Heart left ventricle (tissue), 16 donors: ENCODE results near the gene GPR173. TPM values are rescaled to one million over a fixed set of nuclear protein-coding genes. Genes with fewer than 3 reads are reported as not detected.

Experiments used
- ATAC-seq, 4 donors: fragments of 200-7000 bp; cut with Tn5 transposase; one replicate each; pipeline ENCODE4 v1.9.1; 2020 to 2022; ENCODE audit warnings: moderate library complexity in 4 of 4, mild to moderate bottlenecking in 3 of 4, moderate number of reproducible peaks in 1 of 4
- DNase-seq, 5 donors: peaks; one replicate each; pipeline ENCODE4 v3.0.0-alpha.2; 2020
- H3K27ac ChIP-seq, 12 donors: fragments of 200-600 bp; sonication (generic) in 4 of 12; one replicate each; pipeline versions ENCODE4 v1.5.0 to v1.8.0; 2016 to 2022; ENCODE audit warnings: mild to moderate bottlenecking in 2 of 12
- H3K27me3 ChIP-seq, 9 donors: fragments of 200-600 bp; sonication (generic) in 2 of 9; one replicate each; pipeline versions ENCODE4 v1.5.1 to v1.8.0; 2016 to 2022; ENCODE audit warnings: mild to moderate bottlenecking in 3 of 9
- H3K36me3 ChIP-seq, 9 donors: fragments of 200-600 bp; sonication (generic) in 2 of 9; one replicate each; pipeline versions ENCODE4 v1.5.0 to v1.8.0; 2018 to 2022; ENCODE audit warnings: mild to moderate bottlenecking in 2 of 9
- H3K4me1 ChIP-seq, 12 donors: fragments of 200-600 bp; sonication (generic) in 4 of 12; one replicate each; pipeline versions ENCODE4 v1.5.0 to v1.8.0; 2016 to 2022; ENCODE audit warnings: mild to moderate bottlenecking in 3 of 12
- H3K4me3 ChIP-seq, 12 donors: fragments of 200-600 bp; sonication (generic) in 4 of 12; one replicate each; pipeline versions ENCODE4 v1.5.0 to v1.8.0; 2017 to 2022; ENCODE audit warnings: mild to moderate bottlenecking in 9 of 12, moderate library complexity in 4 of 12
- H3K9me3 ChIP-seq, 12 donors: fragments of 200-600 bp; sonication (generic) in 4 of 12; one replicate each; pipeline versions ENCODE4 v1.5.0 to v1.8.0; 2016 to 2022; ENCODE audit warnings: mild to moderate bottlenecking in 1 of 12
- POLR2A ChIP-seq, 2 donors: fragments of 450-650 bp; IDR thresholded peaks; one replicate each; pipeline ENCODE4 v1.6.1; 2017; ENCODE audit warnings: antibody characterized with exemption in 2 of 2, mild to moderate bottlenecking in 2 of 2, moderate library complexity in 2 of 2
- WGBS, 4 donors: extraction: QIAGEN DNeasy Blood & Tissue Kit in 2 of 4; methylation state at CpG; one replicate each; pipeline versions ENCODE4 v1.1.5 to v1.1.7; 2013 to 2018; 5-methylcytosine and 5-hydroxymethylcytosine counted together
- intact Hi-C, 10 donors: fragments of 100-400 bp; cut with DNase I; formaldehyde crosslinking; loops; one replicate each; pipeline versions ENCODE4 v1.11.1 to v1.14.2; 2022
- polyA plus RNA-seq, 2 donors: library from polyadenylated mRNA; stranded (reverse); fragments of 200-250 nt; gene quantifications; one replicate each; pipeline ENCODE4 v1.2.3, GENCODE V29; 2013
- total RNA-seq, 9 donors: library from RNA; depleted of rRNA in 2 of 9; stranded (reverse); fragments of >200 nt in 2 of 9; fragmentation: NEBNext Ultra II Directional in 3 of 9; extraction: Animal tissue kit (Norgen Biotek cat#: 25700) in 3 of 9; gene quantifications; one replicate each; pipeline versions ENCODE4 v1.1.0 to v1.2.4, GENCODE V29; 2016 to 2023
- TF ChIP-seq, protein P1 (sequence below), 12 donors: fragments of 200-600 bp; sonication (generic) in 4 of 12; IDR thresholded peaks; one replicate each; pipeline versions ENCODE4 v1.5.0 to v1.8.0; 2018 to 2022; ENCODE audit warnings: antibody characterized with exemption in 12 of 12, mild to moderate bottlenecking in 5 of 12
- donor health status: ischemic (EF 13 %, LVEDD 7.1; RV severe dilation, severe dysfunction).
- donor health status: healthy with polysubstance abuse.
- donor health status: DM: no; HTN: yes; CAD: no.
- donor health status: DM: no; HTN: no; CAD: no.
- donor health status: ischemic (EF 25% LVEDD 6.9; RV normal size, moderate dysfunction).
- donor health status: ischemic (EF 25% LVEDD 5.7; RV mildly dilated, moderate dysfunction).
- donor health status: healthy.
- donor health status: DM: yes; HTN: yes; CAD: no.
- donor health status: ischemic (EF 35%, LVEDD 5.7; RV mildly dilated, moderate dysfunction).
- donor health status: nonischemic (EF 11% LVEDD 7.7; RV severe dilation, severe dysfunction).
- donor health status: DM: yes; HTN: yes; CAD: no.
- donor health status: PGD.
- donor health status: ischemic (EF 29% LVEDD 5.4; RV normal size, mild dysfunction).
- donor health status: nonischemic (EF 23%, LVEDD 6.1; RV moderate dilation, normal function).

The GPR173 gene
- total and polyA plus RNA-seq, 11 donors, result 0.32 to 2.6 (median 0.75) TPM

DNA sequence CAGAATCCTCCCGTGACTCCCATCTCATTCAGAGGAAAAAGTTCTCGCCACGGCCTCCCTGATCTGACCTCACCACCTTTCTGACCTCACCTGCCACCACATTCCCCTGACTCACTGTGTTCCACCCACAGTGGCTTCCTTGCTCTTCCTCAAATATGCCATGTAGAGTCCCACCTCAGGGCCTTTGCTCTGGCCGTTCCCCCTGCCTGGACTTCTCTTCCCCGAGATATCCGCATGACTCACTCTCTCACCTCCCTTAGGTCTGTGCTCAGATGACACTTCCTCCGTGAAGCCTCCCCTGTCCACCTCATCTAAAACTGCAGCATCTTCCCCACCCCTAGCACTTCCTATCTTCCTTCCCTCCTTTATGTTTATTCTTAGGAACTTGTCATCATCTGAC lies 26.4 kb downstream of the GPR173 start:
- Histone ChIP-seq H3K27me3 (peaks cover 0 to 11% (median 0%) of the 10 kb centered on the region in 9 donors), H3K36me3 (no peaks in the 10 kb centered on the region), H3K9me3 (no peaks in the 10 kb centered on the region), H3K27ac (no peak overlapping the region), H3K4me1 (peaks cover 0 to 3% (median 0%) of the 10 kb centered on the region in 12 donors), H3K4me3 (no peak overlapping the region)
- ATAC-seq (no peak), DNase-seq (no peak)
- WGBS, 4 donors, result 77 to 86% (median 78%) methylated on average over 7 of the region's 7 CpGs
- no peak for TF ChIP-seq POLR2A (IDR thresholded peaks at IDR 0.05)
- TF ChIP-seq, protein P1, sequence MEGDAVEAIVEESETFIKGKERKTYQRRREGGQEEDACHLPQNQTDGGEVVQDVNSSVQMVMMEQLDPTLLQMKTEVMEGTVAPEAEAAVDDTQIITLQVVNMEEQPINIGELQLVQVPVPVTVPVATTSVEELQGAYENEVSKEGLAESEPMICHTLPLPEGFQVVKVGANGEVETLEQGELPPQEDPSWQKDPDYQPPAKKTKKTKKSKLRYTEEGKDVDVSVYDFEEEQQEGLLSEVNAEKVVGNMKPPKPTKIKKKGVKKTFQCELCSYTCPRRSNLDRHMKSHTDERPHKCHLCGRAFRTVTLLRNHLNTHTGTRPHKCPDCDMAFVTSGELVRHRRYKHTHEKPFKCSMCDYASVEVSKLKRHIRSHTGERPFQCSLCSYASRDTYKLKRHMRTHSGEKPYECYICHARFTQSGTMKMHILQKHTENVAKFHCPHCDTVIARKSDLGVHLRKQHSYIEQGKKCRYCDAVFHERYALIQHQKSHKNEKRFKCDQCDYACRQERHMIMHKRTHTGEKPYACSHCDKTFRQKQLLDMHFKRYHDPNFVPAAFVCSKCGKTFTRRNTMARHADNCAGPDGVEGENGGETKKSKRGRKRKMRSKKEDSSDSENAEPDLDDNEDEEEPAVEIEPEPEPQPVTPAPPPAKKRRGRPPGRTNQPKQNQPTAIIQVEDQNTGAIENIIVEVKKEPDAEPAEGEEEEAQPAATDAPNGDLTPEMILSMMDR (IDR thresholded peaks at IDR 0.05), result no peak
- intact Hi-C loops, result no loop called here

DNA sequence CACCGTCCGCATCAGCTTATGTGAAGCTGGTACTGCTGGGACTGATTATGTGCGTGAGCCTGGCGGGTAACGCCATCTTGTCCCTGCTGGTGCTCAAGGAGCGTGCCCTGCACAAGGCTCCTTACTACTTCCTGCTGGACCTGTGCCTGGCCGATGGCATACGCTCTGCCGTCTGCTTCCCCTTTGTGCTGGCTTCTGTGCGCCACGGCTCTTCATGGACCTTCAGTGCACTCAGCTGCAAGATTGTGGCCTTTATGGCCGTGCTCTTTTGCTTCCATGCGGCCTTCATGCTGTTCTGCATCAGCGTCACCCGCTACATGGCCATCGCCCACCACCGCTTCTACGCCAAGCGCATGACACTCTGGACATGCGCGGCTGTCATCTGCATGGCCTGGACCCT lies 28.1 kb downstream of the GPR173 start:
- no peak for DNase-seq
- intact Hi-C loops, result no loop called here
- Histone ChIP-seq H3K27me3 (peaks cover 0 to 5% (median 0%) of the 10 kb centered on the region in 9 donors), H3K4me1 (peaks cover 0 to 3% (median 0%) of the 10 kb centered on the region in 12 donors), H3K9me3 (no peaks in the 10 kb centered on the region), H3K4me3 (no peak overlapping the region), H3K27ac (no peak overlapping the region), H3K36me3 (no peaks in the 10 kb centered on the region)
- TF ChIP-seq POLR2A (IDR thresholded peaks at IDR 0.05), result no peak
- TF ChIP-seq, protein P1 (IDR thresholded peaks at IDR 0.05), result no peak
- no peak for ATAC-seq
- WGBS, 4 donors, result 92 to 97% (median 95%) methylated on average over 21 of the region's 21 CpGs

DNA sequence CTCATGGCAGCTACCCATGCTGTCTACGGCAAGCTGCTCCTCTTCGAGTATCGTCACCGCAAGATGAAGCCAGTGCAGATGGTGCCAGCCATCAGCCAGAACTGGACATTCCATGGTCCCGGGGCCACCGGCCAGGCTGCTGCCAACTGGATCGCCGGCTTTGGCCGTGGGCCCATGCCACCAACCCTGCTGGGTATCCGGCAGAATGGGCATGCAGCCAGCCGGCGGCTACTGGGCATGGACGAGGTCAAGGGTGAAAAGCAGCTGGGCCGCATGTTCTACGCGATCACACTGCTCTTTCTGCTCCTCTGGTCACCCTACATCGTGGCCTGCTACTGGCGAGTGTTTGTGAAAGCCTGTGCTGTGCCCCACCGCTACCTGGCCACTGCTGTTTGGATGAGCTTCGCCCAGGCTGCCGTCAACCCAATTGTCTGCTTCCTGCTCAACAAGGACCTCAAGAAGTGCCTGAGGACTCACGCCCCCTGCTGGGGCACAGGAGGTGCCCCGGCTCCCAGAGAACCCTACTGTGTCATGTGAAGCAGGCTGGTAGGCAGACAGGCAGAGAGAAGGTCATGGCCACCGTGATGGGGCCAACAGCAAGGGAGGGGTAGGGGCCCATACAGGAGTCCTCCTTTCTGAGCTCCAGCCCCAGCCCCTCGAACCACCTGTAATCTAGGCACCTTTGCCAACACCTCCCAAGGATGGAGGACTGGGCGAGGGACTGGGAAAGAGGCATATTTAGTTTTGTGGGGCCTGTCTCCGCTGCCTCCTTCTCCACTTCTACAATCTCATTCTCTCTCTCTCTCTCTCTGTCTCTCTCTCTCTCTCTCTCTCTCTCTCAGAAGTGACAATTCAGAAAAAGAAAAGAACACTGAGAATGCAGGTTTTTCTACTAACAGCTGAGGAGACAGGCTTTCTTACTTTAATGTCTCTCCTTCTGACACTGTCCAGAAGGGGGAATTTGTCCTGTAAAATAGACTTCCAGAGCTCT lies 28.9 kb downstream of the GPR173 start:
- H3K27me3 ChIP-seq, result peaks cover 0 to 5% (median 0%) of the 10 kb centered on the region in 9 donors
- H3K27ac ChIP-seq, result no peak overlapping the region
- H3K4me3 ChIP-seq, result no peak overlapping the region
- H3K36me3 ChIP-seq, result no peaks in the 10 kb centered on the region
- ATAC-seq (no peak), DNase-seq (no peak)
- no peaks in the 10 kb centered on the region for H3K4me1 ChIP-seq
- TF ChIP-seq, protein P1 (IDR thresholded peaks at IDR 0.05), result no peak
- no peak for TF ChIP-seq POLR2A (IDR thresholded peaks at IDR 0.05)
- intact Hi-C loops, result no loop called here
- H3K9me3 ChIP-seq, result no peaks in the 10 kb centered on the region
- 86 to 96% (median 91%) methylated on average over 15 to 27 of the region's 27 CpGs for WGBS, 4 donors

DNA sequence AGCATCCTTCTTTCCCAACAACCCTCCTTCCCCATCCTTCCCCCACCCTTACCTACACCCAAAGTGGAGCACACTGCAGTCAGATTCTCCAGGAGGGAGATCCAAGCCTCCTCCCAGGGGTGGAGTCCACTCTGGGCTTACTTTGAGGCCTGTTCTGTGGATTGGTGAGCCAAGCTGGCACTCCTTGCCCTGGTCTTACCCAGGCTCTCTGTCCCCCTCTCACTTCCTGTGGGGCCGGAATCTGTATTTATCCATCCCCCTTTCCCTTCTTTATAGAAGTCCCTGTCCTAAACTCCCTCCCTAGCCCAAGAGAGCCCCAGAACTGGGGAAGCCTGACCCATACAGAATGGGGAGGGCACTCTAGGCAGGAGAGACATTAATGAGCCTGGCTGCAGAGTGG lies 30.4 kb downstream of the GPR173 start:
- TF ChIP-seq, protein P1 (IDR thresholded peaks at IDR 0.05), result no peak
- TF ChIP-seq POLR2A (IDR thresholded peaks at IDR 0.05), result no peak
- 70 to 93% (median 85%) methylated on average over 1 of the region's 1 CpG for WGBS, 4 donors
- peaks cover 0 to 5% (median 0%) of the 10 kb centered on the region in 9 donors for H3K27me3 ChIP-seq
- DNase-seq (no peak), ATAC-seq (no peak)
- no peak overlapping the region for H3K4me3 ChIP-seq
- H3K9me3 ChIP-seq, result no peaks in the 10 kb centered on the region
- intact Hi-C loops, result no loop called here
- H3K36me3 ChIP-seq, result peaks cover 0 to 1% (median 0%) of the 10 kb centered on the region in 9 donors
- no peak overlapping the region for H3K27ac ChIP-seq
- peaks cover 0 to 11% (median under 1%) of the 10 kb centered on the region in 12 donors for H3K4me1 ChIP-seq
